ENCODE results near the gene LGR4.
"Not testable (repeated sequence)": the region's sequence is repeated elsewhere in the genome, so short reads cannot be mapped to it uniquely, and the experiment has no call there.

The LGR4 gene

DNA sequence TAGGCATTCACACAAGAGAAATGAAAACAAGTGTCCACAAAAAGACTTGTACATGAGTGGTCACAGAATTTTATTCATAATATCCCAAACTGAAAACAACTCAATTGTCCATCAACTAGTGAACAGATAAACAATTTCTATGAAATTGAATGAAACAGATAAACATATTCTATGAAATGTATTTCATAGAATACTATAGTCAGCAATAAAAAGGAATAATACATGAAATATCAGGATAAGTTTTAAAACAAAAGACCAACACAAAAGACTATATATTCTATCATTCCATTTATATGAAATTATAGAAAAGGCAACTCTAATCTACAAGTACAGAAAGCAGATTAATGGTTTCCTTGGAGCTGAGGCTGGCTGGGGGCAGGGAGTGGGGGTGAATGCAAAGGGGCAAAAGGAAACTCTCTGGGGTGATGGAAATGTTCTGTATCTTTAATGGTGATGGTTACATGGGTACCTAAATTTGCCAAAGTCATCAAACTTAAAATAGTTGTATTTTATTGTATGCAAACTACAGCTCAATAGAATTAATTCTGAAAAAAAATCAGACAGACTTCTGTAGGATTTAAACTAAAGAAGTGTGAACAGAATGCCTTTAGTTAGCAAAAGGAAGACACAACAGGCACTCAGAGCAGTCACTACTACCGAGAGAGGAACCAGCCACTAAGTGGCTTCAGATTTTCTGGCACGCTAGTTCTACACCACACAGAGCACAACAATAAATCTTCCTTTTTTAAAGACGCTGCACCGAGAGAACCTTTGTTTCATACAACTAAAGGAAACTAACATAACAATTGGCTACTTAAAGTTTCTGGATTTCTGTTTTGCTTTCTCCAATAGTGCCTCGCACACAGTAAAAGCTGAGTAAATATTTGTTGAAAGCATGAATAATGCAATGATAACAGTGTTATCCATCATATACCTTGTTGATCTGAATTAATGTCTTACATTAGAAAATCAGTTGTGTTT lies 124.9 kb downstream of the LGR4 start:
- no peak for DNase-seq

DNA sequence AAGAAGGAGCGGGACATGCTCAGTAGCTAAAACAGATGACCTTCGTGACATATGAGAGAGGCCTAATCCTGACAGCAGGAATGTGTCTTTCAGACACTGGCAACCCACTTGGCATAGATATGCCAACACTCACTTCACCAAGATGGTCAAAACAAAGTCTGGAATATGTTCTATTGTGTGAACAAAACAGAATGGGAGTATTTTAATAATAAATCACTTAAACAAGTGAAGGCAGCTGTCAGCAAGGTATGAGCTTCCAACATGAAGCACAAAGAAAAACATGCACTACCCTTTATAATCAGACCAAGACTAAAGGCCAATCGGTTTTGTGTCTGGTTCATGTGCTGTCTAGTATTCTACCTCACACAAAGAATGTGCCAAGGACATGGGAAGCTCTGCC lies 132.6 kb downstream of the LGR4 start:
- DNase-seq: no peak

GRCh38 chr11:27334764-27335163 lies 137.8 kb downstream of the LGR4 start:
- DNase-seq: not testable (repeated sequence)

DNA sequence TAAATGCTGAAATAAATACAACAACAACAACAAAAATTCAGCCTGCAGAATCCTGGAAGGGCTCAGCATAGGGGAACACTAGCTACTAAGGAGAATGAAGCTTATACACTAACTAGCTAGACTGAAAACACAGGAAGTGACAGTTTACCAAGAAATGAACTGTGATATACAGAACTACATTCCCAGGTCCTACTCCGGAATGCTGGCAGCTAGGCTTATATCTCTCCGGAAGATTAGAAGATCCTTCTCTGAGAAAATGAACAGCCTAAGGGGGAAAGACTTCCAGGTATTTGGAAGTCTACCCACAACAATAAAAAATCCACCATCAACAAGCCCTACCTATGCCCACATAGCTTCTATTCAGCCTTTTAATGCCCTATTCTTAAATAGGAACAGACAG lies 140.6 kb downstream of the LGR4 start:
- DNase-seq: no peak

GRCh38 chr11:27330633-27331270 lies 141.8 kb downstream of the LGR4 start:
- no peak for DNase-seq

GRCh38 chr11:27329867-27330632 lies 142.5 kb downstream of the LGR4 start:
- DNase-seq: no peak

GRCh38 chr11:27328614-27329013 lies 144.0 kb downstream of the LGR4 start:
- DNase-seq: no peak

DNA sequence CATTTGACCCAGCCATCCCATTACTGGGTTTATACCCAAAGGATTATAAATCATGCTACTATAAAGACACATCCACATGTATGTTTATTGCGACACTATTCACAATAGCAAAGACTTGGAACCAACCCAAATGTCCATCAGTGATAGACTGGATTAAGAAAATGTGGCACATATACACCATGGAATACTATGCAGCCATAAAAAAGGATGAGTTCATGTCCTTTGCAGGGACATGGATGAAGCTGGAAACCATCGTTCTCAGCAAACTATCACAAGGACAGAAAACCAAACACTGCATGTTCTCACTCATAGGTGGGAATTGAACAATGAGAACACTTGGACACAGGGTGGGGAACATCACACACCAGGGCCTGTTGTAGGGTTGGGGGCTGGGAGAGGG lies 145.5 kb downstream of the LGR4 start:
- not testable (repeated sequence) for DNase-seq

GRCh38 chr11:27322196-27322595 lies 150.4 kb downstream of the LGR4 start:
- DNase-seq: not testable (repeated sequence)

- not testable (repeated sequence) for DNase-seq
Observed at GRCh38 chr11:27321340-27321739, 151.2 kb downstream of the LGR4 start.

DNA sequence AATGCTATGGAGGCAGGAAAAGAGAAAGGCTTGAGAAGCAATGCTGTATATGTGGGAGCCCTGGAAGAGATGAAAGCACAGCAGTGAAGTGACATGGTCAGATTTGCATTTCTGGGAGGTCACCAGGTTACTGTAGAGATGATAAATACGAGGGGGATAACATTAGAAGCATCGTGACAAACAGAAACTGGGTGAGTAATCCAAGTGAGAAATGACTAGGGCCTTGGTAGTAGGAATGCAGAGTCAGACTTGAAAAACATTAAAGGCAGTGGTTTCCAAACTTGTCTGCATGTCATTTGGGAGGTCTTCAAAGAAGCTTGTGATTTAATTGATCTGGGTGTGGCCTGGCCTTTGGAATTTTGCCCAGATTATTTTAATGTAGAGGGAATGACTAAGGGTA lies 153.5 kb downstream of the LGR4 start:
- DNase-seq: no peak

GRCh38 chr11:27317751-27318150 lies 154.8 kb downstream of the LGR4 start:
- no peak for DNase-seq

Measured in hematopoietic multipotent progenitor cell treated with erythropoietin and hydrocortisone succinate and interleukin-3 and kit ligand, for 6 days (in vitro differentiated cells).